Middle frontal gyrus (tissue), 1 donor: Measurements from ENCODE around the gene ADNP.
"Not testable (repeated sequence)": the region's sequence is repeated elsewhere in the genome, so short reads cannot be mapped to it uniquely, and the experiment has no call there.

Experiments
- DNase-seq: peaks from one replicate; pipeline ENCODE4 v3.0.0-alpha.2; 2015; ENCODE audit warnings: low spot score; ENCODE audit errors: extremely low spot score

ADNP gene

DNA sequence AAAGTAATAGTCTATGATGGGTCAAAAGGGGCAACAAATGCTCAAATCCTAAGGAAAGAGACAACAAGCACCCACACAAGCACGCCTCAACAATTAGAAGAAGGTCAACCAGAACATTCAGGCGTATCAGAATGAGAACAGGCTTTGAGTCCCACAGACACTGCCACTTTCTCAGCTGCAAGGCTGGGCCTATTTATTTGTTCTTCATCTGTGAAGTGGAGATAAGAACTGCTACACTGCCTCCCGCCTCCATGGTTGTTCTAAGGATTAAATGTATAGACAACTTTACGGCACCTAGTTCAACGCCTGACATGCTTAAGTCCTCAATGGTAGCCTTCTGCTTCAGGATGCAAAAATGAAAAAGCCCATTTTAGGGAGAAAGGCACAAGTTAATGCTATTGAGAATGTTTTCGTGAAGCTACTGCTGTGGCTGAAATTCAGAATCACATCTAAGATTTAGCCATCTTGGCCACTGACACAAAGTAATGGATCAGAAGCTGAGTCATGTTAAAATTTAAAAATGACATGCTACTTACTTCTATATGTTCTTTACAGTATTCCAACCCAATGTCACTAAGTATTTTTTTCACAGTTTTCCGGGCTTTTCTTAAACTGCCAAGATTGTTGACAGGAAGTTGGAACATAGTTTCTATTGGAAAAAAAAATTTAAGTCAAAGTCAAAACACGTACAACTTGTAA is 27.7 kb downstream of the ADNP start:
- DNase-seq, result no peak

DNA sequence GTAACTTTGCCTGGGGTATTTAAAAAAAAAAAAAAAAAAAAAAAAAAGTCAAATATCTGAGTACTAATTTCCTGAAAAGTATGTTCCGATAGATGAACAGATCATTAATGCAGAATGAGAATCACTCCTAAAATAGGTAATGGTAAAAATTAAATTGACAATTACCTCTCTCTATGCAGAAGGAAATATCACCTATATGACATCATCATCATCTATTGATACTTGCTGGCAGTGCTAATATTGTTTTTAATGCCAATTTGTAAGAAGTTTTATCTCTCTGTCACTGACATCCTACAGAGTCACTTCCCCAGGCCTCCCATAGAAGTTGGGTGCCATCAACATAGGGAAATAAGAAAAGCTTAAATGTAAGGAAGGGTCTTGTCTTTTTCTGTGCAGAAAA is 29.9 kb downstream of the ADNP start:
- no peak for DNase-seq

DNA sequence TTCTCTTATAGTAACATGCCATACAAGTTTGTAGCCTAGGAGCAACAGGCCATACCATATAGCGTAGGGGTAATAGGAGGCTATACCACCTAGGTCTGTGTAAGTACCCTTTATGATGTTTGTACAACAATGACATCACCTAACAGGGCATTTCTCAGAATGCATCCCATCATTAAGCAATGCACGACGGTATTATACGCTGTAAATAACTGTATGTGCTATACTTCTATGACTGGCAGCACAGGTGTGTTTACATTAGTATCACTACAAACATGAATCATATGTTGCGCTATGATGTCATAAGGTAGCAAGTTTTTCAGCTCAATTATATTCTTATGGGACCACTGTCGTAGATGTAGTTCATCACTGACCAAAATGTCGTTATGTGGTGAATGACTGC is 31.0 kb downstream of the ADNP start:
- DNase-seq, result no peak

DNA sequence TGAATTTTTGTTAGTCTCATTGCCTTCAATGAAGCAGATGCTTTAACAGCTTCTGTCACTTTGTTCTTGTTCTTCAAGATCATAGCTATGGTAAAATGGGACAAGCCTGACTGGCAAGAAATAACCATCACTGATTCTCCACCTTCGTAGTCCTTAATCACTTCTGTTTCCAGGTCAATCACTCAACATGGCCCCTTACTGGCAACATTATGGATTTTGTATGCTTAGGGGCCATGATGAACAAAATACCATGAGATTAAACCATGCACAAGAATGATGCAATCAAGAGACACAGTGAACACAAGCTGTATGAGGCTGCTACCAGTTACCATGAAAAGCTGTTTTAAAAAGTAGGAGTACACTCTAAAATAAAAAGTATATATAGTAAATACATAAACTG is 32.8 kb downstream of the ADNP start:
- no peak for DNase-seq

DNA sequence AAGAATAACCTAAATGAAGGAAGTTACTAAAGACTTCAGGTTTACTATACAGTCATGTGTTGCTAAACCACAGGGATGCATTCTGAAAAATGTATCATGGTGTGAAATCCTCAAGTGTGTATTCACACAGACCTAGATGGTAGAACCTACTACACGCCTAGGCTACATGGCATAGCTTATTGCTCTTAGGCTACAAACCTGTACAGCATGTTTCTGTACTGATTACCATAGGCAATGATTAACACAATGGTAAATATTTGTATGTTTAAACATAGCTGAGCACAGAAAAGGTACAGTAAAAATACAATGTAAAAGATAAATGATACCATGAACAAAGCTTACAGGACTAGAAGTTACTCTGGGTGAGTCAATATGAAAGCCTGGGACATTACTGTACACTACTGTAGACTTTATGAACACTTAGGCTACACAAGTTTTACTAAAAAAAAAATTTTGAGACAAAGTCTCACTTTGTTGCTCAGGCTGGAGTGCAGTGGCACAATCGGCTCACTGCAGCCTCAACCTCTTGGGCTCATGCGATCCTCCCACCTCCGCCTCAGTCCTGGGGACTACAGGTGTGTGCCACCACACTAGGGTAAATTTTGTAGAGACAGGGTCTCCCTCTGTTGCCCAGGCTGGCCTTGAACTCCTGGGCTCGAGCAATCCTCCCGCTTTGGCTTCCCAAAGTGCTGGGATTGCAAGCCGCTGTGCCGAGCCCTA is 36.0 kb downstream of the ADNP start:
- DNase-seq, result no peak

DNA sequence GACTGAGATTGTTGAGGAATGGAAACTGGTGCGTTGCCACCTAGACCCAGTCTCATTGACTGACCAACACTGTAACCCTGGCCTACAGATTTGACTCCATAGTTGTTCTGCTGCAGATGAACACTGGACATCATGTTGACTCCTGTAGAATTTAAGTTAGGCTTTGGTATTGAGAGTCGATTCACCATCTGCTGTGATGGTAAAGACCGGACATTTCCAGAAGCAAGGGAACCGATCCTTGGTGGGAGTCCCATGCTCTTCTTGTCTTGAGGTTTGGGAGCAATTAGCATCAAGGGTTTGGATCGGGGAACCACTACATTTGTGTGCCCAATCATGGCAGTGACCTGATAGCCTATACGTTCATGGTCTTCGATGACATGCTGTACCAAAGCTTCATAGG is 37.6 kb downstream of the ADNP start:
- no peak for DNase-seq

DNA sequence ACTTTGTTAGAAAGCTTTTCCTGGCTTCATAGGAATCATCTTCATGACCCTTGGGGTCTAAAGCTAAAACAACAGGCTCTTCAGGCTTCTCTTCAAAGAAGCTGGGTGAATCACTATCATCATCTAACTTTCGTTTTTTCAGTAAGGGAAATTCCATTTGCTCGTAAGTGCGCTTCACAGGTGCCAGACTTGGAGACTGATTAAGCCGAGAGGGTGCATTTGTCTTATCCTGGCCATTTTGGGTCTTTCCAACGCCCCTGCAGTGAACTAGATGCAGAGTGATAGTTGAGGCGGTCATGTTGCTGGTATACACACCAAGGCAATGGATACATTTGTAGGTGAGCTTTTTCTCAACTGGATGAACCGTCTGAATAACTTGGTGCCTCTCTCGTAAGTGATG is 38.8 kb downstream of the ADNP start:
- DNase-seq, result no peak

DNA sequence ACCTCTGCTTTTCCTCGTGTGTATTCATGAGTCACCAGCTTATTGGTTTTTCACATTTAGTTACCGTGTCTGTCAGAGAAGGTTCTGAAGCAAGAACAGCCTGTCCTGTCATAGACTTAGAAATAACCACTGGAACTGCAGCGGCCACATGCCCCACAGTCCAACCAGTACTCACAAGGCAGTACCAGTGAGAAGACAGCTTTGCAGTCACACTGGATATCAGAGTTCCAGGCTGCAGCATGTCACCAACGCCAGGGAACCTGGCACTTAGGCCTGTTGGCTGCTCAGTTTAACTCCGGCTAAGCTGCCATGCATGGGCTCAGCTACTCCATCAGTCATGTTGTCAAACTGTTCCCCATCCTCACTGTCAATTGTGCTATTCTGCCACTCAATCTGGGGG is 40.1 kb downstream of the ADNP start:
- no peak for DNase-seq

DNA sequence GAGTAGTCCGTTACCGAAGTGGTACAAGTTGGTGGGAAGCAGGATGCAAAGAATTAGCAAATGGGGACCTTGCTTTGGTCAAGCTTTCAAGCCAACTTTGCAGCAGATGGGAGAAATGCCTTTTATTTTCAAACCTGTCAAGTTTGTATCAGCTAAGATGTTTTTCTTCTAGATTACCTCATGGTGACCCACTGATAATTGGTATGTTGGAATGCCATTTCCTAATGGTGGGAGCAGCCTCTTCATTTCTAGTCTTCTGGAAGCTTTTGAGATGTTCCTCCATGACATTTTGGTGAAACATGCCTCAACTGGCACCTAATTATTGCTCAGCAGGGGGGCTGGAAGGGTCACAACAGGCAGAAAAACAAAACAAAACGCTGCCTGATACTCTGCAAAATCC is 43.7 kb downstream of the ADNP start:
- DNase-seq, result no peak

DNA sequence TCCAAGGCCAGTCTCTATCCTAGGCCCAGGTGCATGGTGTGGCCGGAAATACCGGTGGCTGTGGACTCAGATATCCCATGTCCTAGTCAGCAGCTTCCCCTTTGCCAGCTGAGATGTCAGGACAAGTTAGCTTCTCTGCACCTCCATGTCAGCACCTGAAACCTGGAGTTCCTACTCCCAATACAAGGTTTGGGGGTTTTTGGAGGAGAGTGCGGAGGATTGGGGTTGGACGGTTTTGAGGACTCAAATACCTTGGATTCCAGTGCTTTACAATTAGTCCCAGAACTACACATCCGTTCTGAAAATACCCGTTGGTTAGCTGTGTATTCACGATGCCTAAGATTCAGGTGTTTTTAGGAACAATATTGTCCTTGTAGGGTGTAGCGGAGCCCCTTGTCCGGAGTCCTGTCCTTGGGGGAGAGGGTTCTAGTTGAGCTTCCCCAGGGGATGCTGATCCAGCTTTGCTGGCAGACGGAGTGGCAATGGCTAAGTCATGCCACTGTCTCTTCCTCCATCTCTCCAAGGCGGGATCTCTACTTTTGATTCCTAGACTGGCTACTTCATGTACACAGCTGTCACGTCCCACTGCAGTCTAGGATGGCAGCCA is 45.0 kb downstream of the ADNP start:
- no peak for DNase-seq

DNA sequence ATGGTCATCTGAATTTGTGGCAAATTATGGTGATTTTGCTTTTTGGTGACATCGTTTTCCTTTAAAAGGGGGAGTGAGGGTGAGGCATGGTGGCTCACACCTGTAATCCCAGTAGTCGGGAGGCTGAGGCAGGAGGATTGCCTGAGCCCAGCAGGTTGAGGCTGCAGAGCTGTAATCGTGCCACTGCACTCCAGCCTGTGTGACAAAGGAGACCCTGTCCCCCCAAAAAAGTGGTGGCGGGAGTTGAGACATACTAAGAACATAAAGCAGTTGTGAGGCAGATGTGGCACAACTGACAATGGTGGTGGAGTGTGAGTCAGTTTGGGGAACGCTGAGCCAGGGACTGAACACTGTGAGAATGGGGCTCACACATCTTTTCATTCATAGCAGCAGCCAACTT is 45.5 kb downstream of the ADNP start:
- no peak for DNase-seq

DNA sequence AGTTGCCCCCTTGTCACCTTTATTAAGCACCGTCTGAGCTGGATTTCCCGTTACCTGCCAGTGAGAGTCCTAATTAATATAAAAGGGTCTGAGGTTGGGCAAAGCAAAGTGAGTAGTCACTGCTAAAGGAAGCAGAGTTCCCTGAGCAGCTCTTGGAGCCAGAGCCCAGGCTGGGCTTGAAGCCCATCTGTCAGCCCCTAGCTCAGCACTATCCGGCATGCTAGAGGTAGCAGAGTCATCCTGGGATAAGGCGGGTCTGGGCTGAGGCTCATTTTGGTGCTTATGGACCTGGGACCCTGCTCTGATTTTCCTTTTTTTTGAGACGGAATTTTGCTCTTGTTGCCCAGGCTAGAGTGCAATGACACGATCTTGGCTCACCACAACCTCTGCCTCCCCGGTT is 46.2 kb downstream of the ADNP start:
- DNase-seq, result no peak

DNA sequence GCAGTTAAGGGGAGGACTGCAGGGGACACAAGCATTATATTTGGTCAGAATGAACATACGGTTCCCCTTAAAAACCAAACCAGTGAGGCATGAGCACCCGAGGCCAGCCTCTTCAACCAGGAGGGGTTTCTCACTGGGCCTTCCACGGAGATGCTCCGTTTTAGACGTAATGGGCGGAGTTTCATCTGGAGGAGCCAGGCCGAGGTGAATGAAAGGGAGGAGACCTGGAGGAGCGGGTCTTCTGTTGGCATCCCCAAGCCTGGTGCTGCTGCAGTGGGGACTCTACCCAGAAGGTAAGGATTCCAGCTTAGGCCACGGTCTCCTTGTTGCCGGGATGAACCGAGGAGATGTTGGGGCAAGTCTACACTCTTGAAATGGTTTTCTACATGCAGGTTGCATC is 47.4 kb downstream of the ADNP start:
- no peak for DNase-seq

DNA sequence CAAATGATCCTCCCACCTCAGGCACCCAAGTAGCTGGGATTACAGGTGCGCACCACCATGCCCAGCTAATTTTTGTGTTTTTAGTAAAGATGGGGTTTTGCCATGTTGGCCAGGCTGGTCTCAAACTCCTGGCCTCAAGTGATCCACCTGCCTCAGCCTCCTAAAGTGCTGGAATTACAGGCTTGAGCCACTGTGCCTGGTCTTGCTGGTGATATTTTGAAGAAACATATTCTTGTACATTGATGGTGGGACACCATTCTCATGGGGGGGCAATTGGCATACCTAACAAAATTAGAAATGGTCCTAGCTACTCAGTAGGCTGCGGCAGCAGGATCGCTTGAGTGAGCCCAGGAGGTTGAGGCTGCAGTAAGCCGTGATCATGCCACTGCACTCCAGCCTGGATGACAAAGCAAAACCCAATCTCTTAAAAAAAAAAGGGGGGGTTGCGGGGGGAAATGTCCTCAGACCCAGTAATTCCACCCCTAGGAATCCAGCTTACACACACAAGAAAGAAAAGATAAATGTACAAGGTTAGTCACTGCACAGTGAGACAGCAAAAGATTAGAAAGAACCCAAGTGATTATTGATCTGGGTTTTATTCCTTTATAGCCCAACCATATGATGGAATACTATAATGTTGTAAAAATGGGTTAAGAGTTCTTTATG is 49.3 kb downstream of the ADNP start:
- DNase-seq, result not testable (repeated sequence)

DNA sequence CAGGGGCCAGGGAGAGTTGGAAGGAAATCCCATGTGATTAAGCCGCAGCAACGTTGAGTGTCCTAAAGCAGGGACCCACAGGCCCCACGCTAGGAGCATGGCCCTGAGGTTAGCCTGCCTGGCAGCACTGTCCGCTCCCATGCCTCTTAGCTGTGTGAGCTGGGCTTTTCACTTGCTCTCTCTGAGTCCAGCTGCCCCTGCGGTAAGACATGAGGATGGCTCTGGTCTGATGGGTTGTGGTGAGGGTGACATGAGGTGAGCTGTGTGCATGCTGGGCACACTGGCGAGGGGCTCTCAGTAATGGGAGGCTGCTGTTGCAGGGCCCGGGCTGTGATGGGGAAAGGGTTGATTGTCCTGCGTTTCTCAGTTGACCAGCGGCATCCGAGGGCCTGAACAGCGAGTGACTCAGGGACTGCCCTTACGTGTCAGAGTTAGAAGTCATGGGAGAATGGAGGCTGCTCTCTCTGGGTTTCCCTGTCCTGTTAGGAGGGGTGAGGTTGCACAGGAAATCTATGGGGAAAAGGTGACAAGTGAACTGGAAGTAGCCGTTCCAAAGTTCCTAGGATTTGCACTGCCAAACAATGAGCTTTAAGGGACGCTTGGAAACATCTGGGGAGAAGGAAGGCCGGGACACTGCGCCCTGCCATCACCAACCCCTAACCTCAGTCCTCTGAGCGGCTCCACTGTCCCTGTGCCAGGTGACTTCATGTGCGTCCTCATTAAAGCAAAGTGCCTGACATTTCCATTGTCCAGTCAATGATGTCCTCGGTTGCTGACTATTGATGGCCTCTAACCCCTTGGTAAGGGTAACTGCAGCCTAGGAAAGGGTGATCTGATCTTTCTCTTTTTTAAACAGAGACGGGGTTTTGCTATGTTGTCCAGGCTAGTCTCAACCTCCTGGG is 51.3 kb downstream of the ADNP start:
- no peak for DNase-seq

DNA sequence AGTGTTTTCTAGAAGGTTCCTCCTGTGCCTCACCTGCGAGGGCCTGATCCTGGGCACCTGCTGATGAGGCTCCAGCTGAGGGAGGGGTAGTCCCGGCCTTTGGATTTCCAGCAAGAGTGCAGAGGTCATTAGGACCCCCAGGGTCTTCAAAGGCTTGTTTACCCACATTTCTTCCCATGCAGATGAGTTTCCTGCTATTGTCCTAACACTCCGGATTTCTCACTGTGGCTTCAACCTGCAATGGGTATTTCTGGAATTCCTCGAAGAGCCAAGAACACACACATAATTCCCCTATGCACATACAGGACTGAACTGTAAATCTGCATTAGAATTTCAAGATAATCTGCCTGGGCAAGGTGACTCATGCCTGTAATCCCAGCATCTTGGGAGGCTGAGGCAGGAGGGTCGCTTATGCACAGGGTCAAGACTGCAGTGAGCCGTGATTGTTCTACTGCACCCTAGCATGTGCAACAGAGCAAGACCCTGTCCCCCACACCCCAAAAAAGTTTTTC is 53.9 kb downstream of the ADNP start:
- DNase-seq, result no peak

DNA sequence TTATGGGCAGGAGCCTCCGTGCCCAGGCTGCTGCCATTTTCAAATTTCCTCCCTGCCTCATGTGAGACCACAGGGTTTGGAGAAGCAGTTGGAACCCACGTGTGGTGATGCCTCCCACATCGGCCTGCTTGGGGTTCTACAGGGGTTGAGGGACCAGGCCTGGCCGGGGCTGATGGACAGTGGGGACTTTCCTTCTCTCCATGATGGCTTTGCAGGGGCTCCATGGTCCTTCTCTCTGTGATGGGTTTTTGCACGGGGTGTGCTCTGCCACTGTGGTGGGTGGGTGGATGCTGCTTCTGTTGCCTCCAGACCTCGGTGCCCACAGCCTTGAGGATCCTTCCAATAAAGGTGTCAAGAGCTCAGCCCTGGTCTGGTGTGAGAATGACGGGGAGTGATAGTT is 54.4 kb downstream of the ADNP start:
- no peak for DNase-seq

DNA sequence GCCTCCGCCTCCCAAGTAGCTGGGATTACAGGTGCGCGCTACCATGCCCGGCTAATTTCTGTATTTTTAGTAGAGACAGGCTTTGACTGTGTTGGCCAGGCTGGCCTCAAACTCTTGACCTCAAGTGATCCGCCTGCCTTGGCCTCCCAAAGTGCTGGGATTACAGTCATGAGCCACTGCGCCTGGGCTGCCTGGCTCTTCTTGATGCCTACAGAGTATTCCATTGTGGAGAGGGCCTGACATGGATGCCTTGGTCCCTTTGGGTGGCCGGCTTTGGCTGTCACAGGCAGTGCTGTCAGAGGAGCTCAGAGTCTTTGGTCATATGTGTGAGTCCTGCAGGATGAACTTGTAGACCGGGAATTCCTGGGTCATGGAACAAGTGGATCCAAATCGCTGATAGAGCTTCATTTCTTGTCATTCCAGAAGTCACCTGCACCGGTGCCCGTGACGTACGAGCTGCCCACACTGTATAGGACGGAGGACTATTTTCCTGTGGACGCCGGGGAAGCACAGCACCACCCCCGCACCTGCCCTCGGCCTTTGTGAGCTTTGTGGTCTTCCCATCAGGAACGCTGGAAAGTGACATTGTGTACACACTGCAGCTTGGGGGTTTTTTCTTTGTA is 55.1 kb downstream of the ADNP start:
- DNase-seq, result no peak

DNA sequence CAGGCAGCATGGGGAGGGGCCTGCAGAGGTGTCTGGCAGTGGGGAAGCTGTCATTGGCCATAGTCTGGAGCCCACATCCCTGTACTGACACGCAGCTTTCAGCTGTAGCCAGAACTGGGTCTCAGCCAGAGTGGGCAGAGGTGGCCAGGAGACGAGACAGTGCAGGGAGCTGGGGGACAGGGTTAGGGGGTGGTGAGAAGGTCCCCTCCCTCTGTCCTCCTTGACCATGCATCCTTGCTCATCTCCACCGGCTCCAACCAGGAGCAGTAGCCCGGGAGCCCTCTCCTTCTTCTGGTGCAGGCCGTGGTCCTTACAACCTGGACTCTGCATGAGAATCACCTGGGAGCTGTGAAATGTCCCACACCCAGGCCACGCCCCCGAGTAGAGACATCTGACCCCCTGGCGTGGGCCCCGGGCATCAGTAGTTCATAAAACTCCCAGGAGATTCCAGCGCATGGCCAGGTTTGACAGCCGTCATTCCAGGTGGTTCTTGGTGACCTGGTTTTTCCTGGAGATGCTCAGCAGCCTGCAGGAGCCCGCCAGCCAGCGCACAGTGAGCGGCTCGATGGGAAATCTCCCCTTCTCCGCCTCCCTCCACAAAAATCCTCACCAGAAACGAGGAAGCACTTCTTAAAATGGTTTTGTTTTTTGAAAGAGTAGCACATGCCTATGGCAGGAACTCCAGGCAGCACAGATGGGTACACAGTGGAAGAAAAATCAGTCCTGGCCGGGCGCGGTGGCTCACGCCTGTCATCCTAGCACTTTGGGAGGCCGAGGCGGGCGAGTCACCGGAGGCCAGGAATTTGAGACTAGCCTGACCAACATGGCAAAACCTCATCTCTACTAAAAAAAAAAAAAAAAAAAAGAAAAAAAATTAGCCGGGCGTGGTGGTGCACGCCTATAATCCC is 56.2 kb downstream of the ADNP start:
- no peak for DNase-seq
